Tibial artery (tissue), 4 donors: ENCODE data around the gene MMP2.

ENCODE experiments used
- DNase-seq, 2 donors: peaks; one replicate each; pipeline ENCODE4 v3.0.0-alpha.2; 2019
- H3K27ac ChIP-seq, 2 donors: fragments of 200-600 bp; sonication (generic) in 1 of 2; 1 replicate in 1 of 2; 2 replicates in 1 of 2; pipeline ENCODE4 v1.5.1; 2018 to 2019; ENCODE audit warnings: mild to moderate bottlenecking in 1 of 2
- H3K27me3 ChIP-seq, 2 donors: fragments of 200-600 bp; sonication (generic) in 1 of 2; one replicate each; pipeline versions ENCODE4 v1.5.1 to v1.6.0; 2016 to 2019
- H3K36me3 ChIP-seq, 3 donors: fragments of 200-600 bp; sonication (generic) in 2 of 3; one replicate each; pipeline ENCODE4 v1.5.1; 2016 to 2019; ENCODE audit warnings: mild to moderate bottlenecking in 2 of 3
- H3K4me1 ChIP-seq, 4 donors: fragments of 200-600 bp; sonication (generic) in 2 of 4; 1 replicate in 3 of 4; 2 replicates in 1 of 4; pipeline ENCODE4 v1.5.1; 2016 to 2019
- H3K4me3 ChIP-seq, 2 donors: fragments of 200-600 bp; sonication (generic) in 1 of 2; 1 replicate in 1 of 2; 2 replicates in 1 of 2; pipeline ENCODE4 v1.5.1; 2018 to 2019; ENCODE audit warnings: mild to moderate bottlenecking in 2 of 2
- H3K9me3 ChIP-seq, 3 donors: fragments of 200-600 bp; sonication (generic) in 1 of 3; one replicate each; pipeline ENCODE4 v1.5.1; 2016 to 2019
- intact Hi-C: fragments of 100-400 bp; cut with DNase I; formaldehyde crosslinking; loops from one replicate; pipeline ENCODE4 v1.15.0; 2023; ENCODE audit warnings: low total_unique reads
- TF ChIP-seq, protein P1 (sequence below), 2 experiments: fragments of 200-600 bp in 1 of 2; fragments of 450-650 bp in 1 of 2; IDR thresholded peaks; one replicate each; pipeline ENCODE4 v1.5.1; 2017 to 2019; ENCODE audit warnings: antibody characterized with exemption in 2 of 2, mild to moderate bottlenecking in 1 of 2, moderate library complexity in 1 of 2

The MMP2 gene

GRCh38 chr16:55474821-55475220, 4.2 kb upstream of the MMP2 start:
- no peak overlapping the region for H3K27ac ChIP-seq
- TF ChIP-seq, protein P1, sequence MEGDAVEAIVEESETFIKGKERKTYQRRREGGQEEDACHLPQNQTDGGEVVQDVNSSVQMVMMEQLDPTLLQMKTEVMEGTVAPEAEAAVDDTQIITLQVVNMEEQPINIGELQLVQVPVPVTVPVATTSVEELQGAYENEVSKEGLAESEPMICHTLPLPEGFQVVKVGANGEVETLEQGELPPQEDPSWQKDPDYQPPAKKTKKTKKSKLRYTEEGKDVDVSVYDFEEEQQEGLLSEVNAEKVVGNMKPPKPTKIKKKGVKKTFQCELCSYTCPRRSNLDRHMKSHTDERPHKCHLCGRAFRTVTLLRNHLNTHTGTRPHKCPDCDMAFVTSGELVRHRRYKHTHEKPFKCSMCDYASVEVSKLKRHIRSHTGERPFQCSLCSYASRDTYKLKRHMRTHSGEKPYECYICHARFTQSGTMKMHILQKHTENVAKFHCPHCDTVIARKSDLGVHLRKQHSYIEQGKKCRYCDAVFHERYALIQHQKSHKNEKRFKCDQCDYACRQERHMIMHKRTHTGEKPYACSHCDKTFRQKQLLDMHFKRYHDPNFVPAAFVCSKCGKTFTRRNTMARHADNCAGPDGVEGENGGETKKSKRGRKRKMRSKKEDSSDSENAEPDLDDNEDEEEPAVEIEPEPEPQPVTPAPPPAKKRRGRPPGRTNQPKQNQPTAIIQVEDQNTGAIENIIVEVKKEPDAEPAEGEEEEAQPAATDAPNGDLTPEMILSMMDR (IDR thresholded peaks at IDR 0.05) = no peak
- no peak overlapping the region for H3K4me3 ChIP-seq
- no peaks in the 10 kb centered on the region for H3K36me3 ChIP-seq
- intact Hi-C loops = no loop called here
- H3K4me1 ChIP-seq = peaks cover 0 to 50% (median 22%) of the 10 kb centered on the region in 4 donors
- H3K9me3 ChIP-seq = no peaks in the 10 kb centered on the region
- no peak for DNase-seq
- H3K27me3 ChIP-seq = peaks cover 0 to 3% of the 10 kb centered on the region in 2 donors

DNA sequence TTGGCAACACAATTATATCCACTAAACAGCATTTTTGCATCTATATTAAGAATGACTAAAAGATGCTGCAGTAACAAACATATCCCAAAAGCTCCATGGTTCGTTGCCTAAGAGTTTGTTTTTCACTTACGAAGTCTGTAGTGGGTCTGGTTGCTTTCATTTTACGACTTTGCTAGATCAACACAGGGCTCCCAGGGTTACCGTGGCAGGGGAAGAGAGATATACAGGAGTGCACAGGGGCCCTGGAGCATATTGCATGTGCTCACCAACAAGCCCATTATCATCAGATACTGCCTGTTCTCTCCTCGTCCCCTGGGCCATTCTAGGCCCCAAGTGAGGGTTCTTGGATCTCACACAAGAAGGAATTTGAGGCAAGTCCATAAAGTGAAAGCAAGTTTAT, 3.1 kb upstream of the MMP2 start:
- Histone ChIP-seq H3K4me3 (no peak overlapping the region), H3K36me3 (no peaks in the 10 kb centered on the region), H3K27ac (peak overlapping the region; percentile 27 to 38), H3K27me3 (peaks cover 0 to 6% of the 10 kb centered on the region in 2 donors), H3K4me1 (peaks cover 0 to 53% (median 27%) of the 10 kb centered on the region in 4 donors), H3K9me3 (no peaks in the 10 kb centered on the region)
- peak in 1 of 2 donors; percentile 65 for DNase-seq
- TF ChIP-seq, protein P1 (IDR thresholded peaks at IDR 0.05) = no peak
- intact Hi-C loops = no loop called here

GRCh38 chr16:55476625-55477533, 2.1 kb upstream of the MMP2 start:
- H3K27me3 ChIP-seq = peaks cover 0 to 6% of the 10 kb centered on the region in 2 donors
- H3K4me1 ChIP-seq = peaks cover 0 to 44% (median 24%) of the 10 kb centered on the region in 4 donors
- DNase-seq = peak in 1 of 2 donors; percentile 68
- H3K4me3 ChIP-seq = no peak overlapping the region
- no peaks in the 10 kb centered on the region for H3K36me3 ChIP-seq
- peak overlapping the region; percentile 38 to 59 for H3K27ac ChIP-seq
- H3K9me3 ChIP-seq = no peaks in the 10 kb centered on the region
- intact Hi-C loops = no loop called here
- TF ChIP-seq, protein P1 (IDR thresholded peaks at IDR 0.05) = no peak

DNA sequence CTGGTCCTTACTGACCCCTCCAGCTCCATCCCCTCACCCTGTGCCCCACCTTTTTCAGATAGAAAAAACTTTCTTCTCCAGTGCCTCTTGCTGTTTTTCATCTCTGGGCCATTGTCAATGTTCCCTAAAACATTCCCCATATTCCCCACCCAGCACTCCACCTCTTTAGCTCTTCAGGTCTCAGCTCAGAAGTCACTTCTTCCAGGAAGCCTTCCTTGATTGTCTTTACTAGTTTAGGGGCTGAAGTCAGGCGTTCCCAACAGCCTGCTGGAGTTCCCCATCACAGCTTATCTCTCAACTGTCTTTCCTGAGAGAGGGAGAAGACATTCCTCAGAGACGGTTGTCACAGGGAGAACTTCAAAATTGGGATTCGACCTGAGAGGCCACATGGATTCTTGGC, 1.3 kb upstream of the MMP2 start:
- intact Hi-C loops = no loop called here
- TF ChIP-seq, protein P1 (IDR thresholded peaks at IDR 0.05) = no peak

GRCh38 chr16:55479430-55480140, 587 bp downstream of the MMP2 start:
- peaks cover 0 to 21% (median 15%) of the 10 kb centered on the region in 3 donors for H3K36me3 ChIP-seq
- no peaks in the 10 kb centered on the region for H3K9me3 ChIP-seq
- H3K27ac ChIP-seq = peak overlapping the region; percentile 59 to 72
- TF ChIP-seq, protein P1 (IDR thresholded peaks at IDR 0.05) = no peak
- peaks cover 0 to 40% (median 23%) of the 10 kb centered on the region in 4 donors for H3K4me1 ChIP-seq
- peak overlapping the region; percentile 55 to 59 for H3K4me3 ChIP-seq
- intact Hi-C loops = no loop called here
- DNase-seq = no peak
- peaks cover 0 to 6% of the 10 kb centered on the region in 2 donors for H3K27me3 ChIP-seq

More for the DNA sequence above, 1.3 kb upstream of the MMP2 start:
- Histone ChIP-seq H3K9me3 (no peaks in the 10 kb centered on the region), H3K4me1 (peaks cover 0 to 40% (median 23%) of the 10 kb centered on the region in 4 donors), H3K27ac (peak overlapping the region; percentile 6 to 59), H3K4me3 (no peak overlapping the region), H3K36me3 (peaks cover 0 to 6% (median 0%) of the 10 kb centered on the region in 3 donors), H3K27me3 (peaks cover 0 to 6% of the 10 kb centered on the region in 2 donors)
- no peak for DNase-seq
